Measurements from ENCODE around the gene MUC4. TPM values are rescaled to one million over a fixed set of nuclear protein-coding genes. Genes with fewer than 3 reads are reported as not detected.
"Not testable (repeated sequence)": the region's sequence is repeated elsewhere in the genome, so short reads cannot be mapped to it uniquely, and the experiment has no call there.

Gene MUC4
- polyA plus RNA-seq, 1 experiment = not detected

- H3K9me3 ChIP-seq (ENCODE audit: control insufficient read depth, insufficient read depth, low read length) = no peaks in the 10 kb centered on the region; the same call in 1 of the 2 replicates
- ChIA-PET POLR2A (no interaction called here), CTCF (no interaction called here)
- no peak for TF ChIP-seq CTCF (IDR thresholded peaks at IDR 0.05; ENCODE audit: low read depth, low read length)
- H3K27me3 ChIP-seq (ENCODE audit: control insufficient read depth, insufficient read depth, low read length) = peaks cover 19% of the 10 kb centered on the region
- H3K4me3 ChIP-seq (ENCODE audit: low read depth, low read length) = no peak overlapping the region
- DNase-seq (ENCODE audit: low read depth, low spot score) = no peak
- H3K27ac ChIP-seq (ENCODE audit: low read depth, low read length) = no peak overlapping the region
Observed at GRCh38 chr3:195817578-195818135, 5.9 kb upstream of the MUC4 start.

DNA sequence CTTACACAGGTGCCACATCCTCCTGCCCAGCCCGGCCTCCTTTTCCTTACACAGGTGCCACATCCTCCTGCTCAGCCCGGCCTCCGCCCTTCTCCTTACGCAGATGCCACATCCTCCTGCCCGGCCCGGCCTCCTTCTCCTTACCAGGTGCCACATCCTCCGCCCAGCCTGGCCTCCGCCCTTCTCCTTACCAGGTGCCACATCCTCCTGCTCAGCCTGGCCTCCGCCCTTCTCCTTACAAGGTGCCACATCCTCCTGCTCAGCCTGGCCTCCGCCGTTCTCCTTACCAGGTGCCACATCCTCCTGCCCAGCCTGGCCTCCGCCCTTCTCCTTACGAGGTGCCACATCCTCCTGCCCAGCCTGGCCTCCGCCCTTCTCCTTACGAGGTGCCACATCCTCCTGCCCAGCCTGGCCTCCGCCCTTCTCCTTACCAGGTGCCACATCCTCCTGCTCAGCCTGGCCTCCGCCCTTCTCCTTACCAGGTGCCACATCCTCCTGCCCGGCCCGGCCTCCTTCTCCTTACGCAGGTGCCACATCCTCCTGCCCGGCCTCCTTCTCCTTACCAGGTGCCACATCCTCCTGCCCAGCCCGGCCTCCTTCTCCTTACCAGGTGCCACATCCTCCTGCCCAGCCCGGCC, 4.7 kb upstream of the MUC4 start:
- H3K4me3 ChIP-seq (ENCODE audit: low read depth, low read length); POLR2A ChIA-PET; H3K9me3 ChIP-seq (ENCODE audit: control insufficient read depth, insufficient read depth, low read length); DNase-seq (ENCODE audit: low read depth, low spot score); H3K27ac ChIP-seq (ENCODE audit: low read depth, low read length); CTCF ChIA-PET: not testable (repeated sequence)
- peaks cover 27% of the 10 kb centered on the region for H3K27me3 ChIP-seq (ENCODE audit: control insufficient read depth, insufficient read depth, low read length)

- H3K27me3 ChIP-seq (ENCODE audit: control insufficient read depth, insufficient read depth, low read length) = peaks cover 21% of the 10 kb centered on the region
- no peaks in the 10 kb centered on the region; the same call in 1 of the 2 replicates for H3K9me3 ChIP-seq (ENCODE audit: control insufficient read depth, insufficient read depth, low read length)
- CTCF ChIA-PET = interaction anchor here (0.6 to 0.8 kb wide), 2 partner anchors 35 to 257 kb away, joined by 3 to 7 read pairs; no protein-coding TSS in a partner anchor
- TF ChIP-seq CTCF (IDR thresholded peaks at IDR 0.05; ENCODE audit: low read depth, low read length) = no peak
- H3K4me3 ChIP-seq (ENCODE audit: low read depth, low read length) = no peak overlapping the region
- POLR2A ChIA-PET = no interaction called here
- no peak for DNase-seq (ENCODE audit: low read depth, low spot score)
- no peak overlapping the region for H3K27ac ChIP-seq (ENCODE audit: low read depth, low read length)
Observed at GRCh38 chr3:195815169-195815771, 3.5 kb upstream of the MUC4 start.

DNA sequence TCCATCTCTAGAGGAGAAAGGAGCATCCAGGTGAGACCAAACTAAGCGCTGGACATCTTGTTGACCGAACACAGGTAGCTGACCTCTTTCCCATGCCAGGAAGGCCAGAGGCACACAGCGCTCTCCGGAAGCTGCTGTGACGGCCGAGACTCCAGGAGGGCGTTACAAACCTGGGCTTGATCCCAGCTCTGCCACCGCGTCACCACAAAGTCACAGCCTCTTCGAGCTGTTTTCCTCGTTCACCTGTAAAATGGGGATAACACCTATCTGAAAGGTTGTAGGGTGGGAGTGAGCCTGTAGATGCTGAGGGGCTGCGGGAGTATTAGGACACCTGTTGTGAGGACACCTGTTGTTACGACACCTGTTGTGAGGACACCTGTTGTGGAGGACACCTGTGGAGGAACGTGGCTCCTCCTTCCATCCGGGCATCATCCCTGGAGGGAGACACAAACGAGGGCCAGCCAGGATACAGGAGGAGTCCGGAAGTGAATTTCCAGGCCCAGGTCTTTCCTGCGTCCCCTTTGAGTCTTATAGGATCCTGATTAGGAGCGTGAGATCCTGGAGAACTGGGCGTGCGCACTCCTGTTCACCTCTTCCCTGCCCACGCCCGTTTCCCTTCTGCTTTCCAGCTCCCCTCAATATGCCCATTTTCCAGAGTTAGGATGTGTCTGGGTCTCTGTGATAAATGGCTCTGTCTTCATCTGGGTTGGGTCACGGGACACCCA, 2.3 kb upstream of the MUC4 start:
- DNase-seq (ENCODE audit: low read depth, low spot score) = no peak
- H3K27me3 ChIP-seq (ENCODE audit: control insufficient read depth, insufficient read depth, low read length) = peaks cover 19% of the 10 kb centered on the region
- POLR2A ChIA-PET = no interaction called here

DNA sequence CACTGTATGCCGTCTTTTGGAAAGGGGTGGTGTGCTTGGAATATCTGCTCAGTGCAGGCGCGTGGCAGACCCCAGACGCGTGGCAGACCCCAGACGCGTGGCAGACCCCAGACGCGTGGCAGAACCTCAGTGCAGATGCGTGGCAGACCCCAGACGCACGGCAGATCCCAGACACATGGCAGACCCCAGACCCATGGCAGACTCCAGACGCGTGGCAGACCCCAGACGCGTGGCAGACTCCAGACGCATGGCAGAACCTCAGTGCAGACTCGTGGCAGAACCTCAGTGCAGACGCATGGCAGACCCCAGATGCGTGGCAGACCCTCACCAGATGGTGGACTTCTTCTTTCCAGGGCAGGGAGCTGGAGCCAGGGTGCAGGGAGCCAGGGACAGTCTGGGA, 637 bp upstream of the MUC4 start:
- H3K27me3 ChIP-seq (ENCODE audit: control insufficient read depth, insufficient read depth, low read length) = peaks cover 26% of the 10 kb centered on the region
- peaks cover 6% of the 10 kb centered on the region; the same call in 1 of the 2 replicates for H3K9me3 ChIP-seq (ENCODE audit: control insufficient read depth, insufficient read depth, low read length)
- POLR2A ChIA-PET = no interaction called here
- H3K27ac ChIP-seq (ENCODE audit: low read depth, low read length) = no peak overlapping the region
- no peak for TF ChIP-seq CTCF (IDR thresholded peaks at IDR 0.05; ENCODE audit: low read depth, low read length)
- no peak for DNase-seq (ENCODE audit: low read depth, low spot score)
- H3K4me3 ChIP-seq (ENCODE audit: low read depth, low read length) = no peak overlapping the region
- CTCF ChIA-PET = no interaction called here

More for the DNA sequence above, 2.3 kb upstream of the MUC4 start:
- Histone ChIP-seq H3K9me3 (ENCODE audit: control insufficient read depth, insufficient read depth, low read length) (peaks cover 6% of the 10 kb centered on the region; the same call in 1 of the 2 replicates), H3K4me3 (ENCODE audit: low read depth, low read length) (no peak overlapping the region), H3K27ac (ENCODE audit: low read depth, low read length) (no peak overlapping the region)
- TF ChIP-seq CTCF (IDR thresholded peaks at IDR 0.05; ENCODE audit: low read depth, low read length) = no peak
- CTCF ChIA-PET = no interaction called here
